Cardiac fibroblast (primary cell): ENCODE results near the gene SIK3.

Experiments used
- DNase-seq, 2 donors: peaks; one replicate each; pipeline versions ENCODE4 v3.0.0 to v3.0.0-alpha.2; 2010; ENCODE audit warnings: low read depth in 2 of 2
- H3K4me3 ChIP-seq, 2 donors: replicated peaks in 1 of 2; 1 replicate in 1 of 2; 2 replicates in 1 of 2; pipeline ENCODE4 v1.5.1; 2011; ENCODE audit warnings: low read depth in 2 of 2, low read length in 2 of 2, mild to moderate bottlenecking in 2 of 2, moderate library complexity in 1 of 2
- CTCF ChIP-seq: IDR thresholded peaks from one replicate; pipeline ENCODE4 v1.5.1; 2011; ENCODE audit warnings: low read depth, mild to moderate bottlenecking, low read length, inconsistent platforms

Gene SIK3

GRCh38 chr11:117099696-117100095 lies 1.5 kb upstream of the SIK3 start:
- TF ChIP-seq CTCF = no peak
- DNase-seq = no peak

GRCh38 chr11:117097389-117098268 lies 599 bp downstream of the SIK3 start:
- DNase-seq = peak in 1 of 2 donors; percentile 34
- TF ChIP-seq CTCF = no peak
- H3K4me3 ChIP-seq = peak overlapping the region; percentile 80 to 85

More at GRCh38 chr11:117099696-117100095, 1.5 kb upstream of the SIK3 start:
- no peak overlapping the region for H3K4me3 ChIP-seq

GRCh38 chr11:117097014-117097388 lies 1.2 kb downstream of the SIK3 start:
- H3K4me3 ChIP-seq = peak overlapping the region; percentile 80 to 85
- no peak for TF ChIP-seq CTCF

GRCh38 chr11:117096201-117096991 lies 1.8 kb downstream of the SIK3 start:
- DNase-seq = peak in 1 of 2 donors; percentile 28
- H3K4me3 ChIP-seq = peak overlapping the region; percentile 16 to 85
- TF ChIP-seq CTCF = no peak

More at GRCh38 chr11:117097014-117097388, 1.2 kb downstream of the SIK3 start:
- DNase-seq = no peak

- no peak overlapping the region for H3K4me3 ChIP-seq
- no peak for TF ChIP-seq CTCF
- DNase-seq = peak; percentile 56 to 70
These were observed 2.7 kb downstream of the SIK3 start for GRCh38 chr11:117095284-117096161.

GRCh38 chr11:117094776-117095175 lies 3.5 kb downstream of the SIK3 start:
- no peak overlapping the region for H3K4me3 ChIP-seq
- DNase-seq = peak; percentile 44 to 58
- TF ChIP-seq CTCF = no peak
